Stomach smooth muscle (tissue), 2 donors: ENCODE measurements around the gene SHISA6.

Experiments used
- H3K27ac ChIP-seq: one replicate; pipeline ENCODE4 v1.7.0; 2013; ENCODE audit warnings: mild to moderate bottlenecking, low read length, inconsistent platforms
- H3K27me3 ChIP-seq, 2 donors: one replicate each; pipeline ENCODE4 v1.7.0; 2013; ENCODE audit warnings: low read length in 2 of 2; ENCODE audit not compliant: insufficient read depth in 2 of 2, control insufficient read depth in 1 of 2
- H3K36me3 ChIP-seq, 2 donors: one replicate each; pipeline ENCODE4 v1.7.0; 2013; ENCODE audit warnings: low read length in 2 of 2; ENCODE audit not compliant: control insufficient read depth in 2 of 2, insufficient read depth in 2 of 2
- H3K4me1 ChIP-seq: one replicate; pipeline ENCODE4 v1.7.0; 2013; ENCODE audit warnings: low read length; ENCODE audit not compliant: control insufficient read depth, insufficient read depth
- H3K4me3 ChIP-seq, 2 donors: one replicate each; pipeline ENCODE4 v1.7.0; 2013; ENCODE audit warnings: low read length in 2 of 2
- H3K9ac ChIP-seq, 2 donors: one replicate each; pipeline ENCODE4 v1.7.0; 2013; ENCODE audit warnings: low read length in 2 of 2, mild to moderate bottlenecking in 1 of 2
- H3K9me3 ChIP-seq, 2 donors: one replicate each; pipeline ENCODE4 v1.7.0; 2013; ENCODE audit warnings: low read length in 2 of 2; ENCODE audit not compliant: control insufficient read depth in 2 of 2
- donor health status: healthy.
- donor health status: Pancreatic carcinoma.

Gene SHISA6

GRCh38 chr17:11486101-11486867 is 245.3 kb downstream of the SHISA6 start:
- no peaks in the 10 kb centered on the region for H3K36me3 ChIP-seq
- no peaks in the 10 kb centered on the region for H3K4me1 ChIP-seq
- H3K9ac ChIP-seq = no peak overlapping the region
- no peak overlapping the region for H3K4me3 ChIP-seq
- no peaks in the 10 kb centered on the region for H3K27me3 ChIP-seq
- H3K27ac ChIP-seq = no peak overlapping the region
- no peaks in the 10 kb centered on the region for H3K9me3 ChIP-seq

- Histone ChIP-seq H3K9ac (no peak overlapping the region), H3K27ac (no peak overlapping the region), H3K4me1 (no peaks in the 10 kb centered on the region), H3K4me3 (no peak overlapping the region), H3K27me3 (no peaks in the 10 kb centered on the region), H3K9me3 (no peaks in the 10 kb centered on the region), H3K36me3 (no peaks in the 10 kb centered on the region)
Observed at GRCh38 chr17:11486868-11487310, 245.9 kb downstream of the SHISA6 start.

GRCh38 chr17:11487469-11487868 is 246.5 kb downstream of the SHISA6 start:
- H3K9ac ChIP-seq = no peak overlapping the region
- H3K9me3 ChIP-seq = no peaks in the 10 kb centered on the region
- no peaks in the 10 kb centered on the region for H3K27me3 ChIP-seq
- no peak overlapping the region for H3K4me3 ChIP-seq
- H3K4me1 ChIP-seq = no peaks in the 10 kb centered on the region
- H3K27ac ChIP-seq = no peak overlapping the region
- H3K36me3 ChIP-seq = no peaks in the 10 kb centered on the region

DNA sequence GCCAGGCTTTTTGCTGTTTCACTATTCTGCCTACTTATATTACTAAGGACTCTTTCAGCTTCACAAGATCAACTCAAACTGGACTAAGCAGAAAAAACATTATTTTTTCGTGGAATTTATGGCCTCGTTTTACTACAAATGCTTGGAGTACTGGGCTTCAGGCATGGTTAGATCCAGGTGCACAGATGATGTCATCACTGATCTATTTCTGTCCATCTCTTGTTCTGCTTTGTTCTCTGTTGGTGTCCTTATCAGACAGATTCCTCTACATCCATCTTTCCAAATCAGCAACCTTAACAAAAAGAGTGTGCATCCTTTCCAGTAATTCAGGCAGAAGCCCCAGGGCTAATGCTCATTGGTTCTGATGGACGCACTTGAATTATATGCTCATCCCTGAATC is 247.4 kb downstream of the SHISA6 start:
- Histone ChIP-seq H3K9me3 (peaks cover 0 to 3% of the 10 kb centered on the region in 2 donors), H3K27ac (no peak overlapping the region), H3K9ac (no peak overlapping the region), H3K4me1 (no peaks in the 10 kb centered on the region), H3K27me3 (no peaks in the 10 kb centered on the region), H3K4me3 (no peak overlapping the region), H3K36me3 (no peaks in the 10 kb centered on the region)

DNA sequence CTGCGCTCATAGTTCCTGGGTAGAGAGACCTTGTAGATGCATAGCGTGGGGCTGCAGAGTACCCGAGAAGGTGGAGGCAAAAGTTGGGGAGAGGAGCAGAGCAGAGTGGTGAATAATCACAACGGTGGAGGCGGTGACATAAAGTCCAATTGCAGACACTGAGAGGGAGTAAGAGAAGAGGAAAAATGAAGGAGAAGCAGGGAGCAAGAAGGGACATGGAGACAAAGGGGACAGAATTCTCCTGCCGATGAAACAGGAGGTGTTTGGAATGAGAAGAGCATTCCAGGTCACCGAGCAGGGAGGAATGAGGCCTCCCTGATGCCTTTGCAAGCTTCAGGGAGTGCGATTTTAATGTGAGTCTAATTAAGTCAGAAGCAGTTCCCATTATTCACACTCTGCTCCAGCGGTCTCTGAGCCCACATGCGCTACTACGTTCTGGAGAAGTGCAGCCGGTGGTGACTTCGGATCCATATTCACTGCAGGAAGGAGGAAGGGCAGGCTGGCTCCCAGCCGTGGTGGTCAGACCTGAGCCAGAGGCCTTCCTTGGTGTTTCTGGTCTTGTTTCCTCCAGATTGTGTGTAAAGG is 249.2 kb downstream of the SHISA6 start:
- H3K36me3 ChIP-seq = no peaks in the 10 kb centered on the region
- H3K4me3 ChIP-seq = no peak overlapping the region
- H3K9ac ChIP-seq = no peak overlapping the region
- no peaks in the 10 kb centered on the region for H3K27me3 ChIP-seq
- no peak overlapping the region for H3K27ac ChIP-seq
- no peaks in the 10 kb centered on the region for H3K4me1 ChIP-seq
- peaks cover 0 to 3% of the 10 kb centered on the region in 2 donors for H3K9me3 ChIP-seq

GRCh38 chr17:11492511-11492910 is 251.5 kb downstream of the SHISA6 start:
- Histone ChIP-seq H3K27ac (no peak overlapping the region), H3K36me3 (no peaks in the 10 kb centered on the region), H3K9ac (no peak overlapping the region), H3K27me3 (no peaks in the 10 kb centered on the region), H3K4me1 (no peaks in the 10 kb centered on the region), H3K9me3 (peaks cover 0 to 3% of the 10 kb centered on the region in 2 donors), H3K4me3 (no peak overlapping the region)

GRCh38 chr17:11493936-11494335 is 252.9 kb downstream of the SHISA6 start:
- Histone ChIP-seq H3K36me3 (no peaks in the 10 kb centered on the region), H3K4me1 (no peaks in the 10 kb centered on the region), H3K9me3 (peaks cover 0 to 3% of the 10 kb centered on the region in 2 donors), H3K27ac (no peak overlapping the region), H3K27me3 (peaks cover 0 to 3% of the 10 kb centered on the region in 2 donors), H3K9ac (no peak overlapping the region), H3K4me3 (no peak overlapping the region)

DNA sequence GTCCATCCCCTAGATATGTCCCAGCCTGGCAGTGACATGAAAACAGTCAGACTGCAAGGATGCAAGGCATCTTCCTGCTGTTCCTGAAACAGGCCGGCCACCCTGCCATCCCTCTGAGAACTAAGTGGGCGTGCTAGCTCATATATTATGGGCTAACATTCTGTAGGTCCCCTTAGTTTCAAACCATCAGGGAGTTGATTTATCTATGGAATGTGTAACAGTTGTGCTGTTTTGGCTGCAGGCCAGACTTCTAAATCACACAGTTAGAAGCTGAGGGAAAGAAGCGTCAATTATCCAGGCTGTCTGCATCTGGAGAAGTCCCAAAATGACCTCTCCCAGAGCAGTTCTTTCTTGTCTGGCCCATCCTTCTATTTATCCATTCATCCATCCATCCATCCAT is 254.6 kb downstream of the SHISA6 start:
- H3K9ac ChIP-seq = no peak overlapping the region
- peaks cover 0 to 3% of the 10 kb centered on the region in 2 donors for H3K27me3 ChIP-seq
- no peaks in the 10 kb centered on the region for H3K4me1 ChIP-seq
- H3K36me3 ChIP-seq = no peaks in the 10 kb centered on the region
- H3K4me3 ChIP-seq = no peak overlapping the region
- H3K9me3 ChIP-seq = peaks cover 0 to 3% of the 10 kb centered on the region in 2 donors
- no peak overlapping the region for H3K27ac ChIP-seq

GRCh38 chr17:11499881-11500280 is 258.9 kb downstream of the SHISA6 start:
- Histone ChIP-seq H3K4me3 (no peak overlapping the region), H3K27ac (no peak overlapping the region), H3K27me3 (peaks cover 0 to 3% of the 10 kb centered on the region in 2 donors), H3K36me3 (no peaks in the 10 kb centered on the region), H3K9ac (no peak overlapping the region), H3K9me3 (no peaks in the 10 kb centered on the region), H3K4me1 (no peaks in the 10 kb centered on the region)

DNA sequence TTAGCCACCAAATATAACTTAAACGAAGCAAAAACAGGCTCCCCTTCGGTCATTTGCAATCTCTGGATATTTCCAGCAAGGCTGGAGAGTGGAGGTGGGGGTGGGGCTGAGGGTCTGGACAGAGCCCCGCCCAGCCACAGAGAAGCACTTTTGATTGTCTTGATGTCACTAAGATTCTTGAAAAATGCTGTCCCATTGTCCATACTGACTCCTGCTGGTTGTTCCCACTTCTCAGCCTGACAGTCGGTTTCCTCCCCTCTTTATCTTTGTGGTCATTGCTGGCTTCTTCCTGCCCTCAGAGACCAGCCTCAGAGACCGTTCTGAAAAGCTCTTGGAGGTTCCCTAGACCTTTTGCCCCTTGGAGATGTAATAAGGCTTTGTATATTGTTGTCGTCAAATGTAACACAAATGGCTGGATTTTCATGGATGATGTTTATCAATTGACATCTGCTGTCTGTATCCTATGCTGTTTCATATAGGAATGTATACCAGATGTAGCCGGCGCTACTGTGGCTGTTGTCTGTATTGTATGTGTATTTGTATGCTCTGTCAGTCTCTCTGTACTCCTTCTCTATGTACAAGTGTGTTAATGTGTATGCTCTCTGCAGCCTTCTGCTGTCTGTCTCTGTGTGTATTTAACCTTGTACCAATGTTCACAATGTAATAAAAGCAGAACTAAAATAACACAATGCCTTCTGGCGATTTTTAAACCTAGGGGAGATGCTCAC is 262.5 kb downstream of the SHISA6 start:
- Histone ChIP-seq H3K9ac (no peak overlapping the region), H3K4me1 (no peaks in the 10 kb centered on the region), H3K36me3 (no peaks in the 10 kb centered on the region), H3K9me3 (no peaks in the 10 kb centered on the region), H3K27me3 (peaks cover 0 to 3% of the 10 kb centered on the region in 2 donors), H3K27ac (no peak overlapping the region), H3K4me3 (no peak overlapping the region)
